Activated CD4-positive, alpha-beta T cell treated with anti-CD3 and anti-CD28 coated beads for 1 hour (primary cell): ENCODE data around the gene AUTS2.
"Not testable (repeated sequence)": the region's sequence is repeated elsewhere in the genome, so short reads cannot be mapped to it uniquely, and the experiment has no call there.

Source experiments
- DNase-seq: peaks from one replicate; pipeline ENCODE4 v3.0.0-alpha.2; 2020

AUTS2 gene

DNA sequence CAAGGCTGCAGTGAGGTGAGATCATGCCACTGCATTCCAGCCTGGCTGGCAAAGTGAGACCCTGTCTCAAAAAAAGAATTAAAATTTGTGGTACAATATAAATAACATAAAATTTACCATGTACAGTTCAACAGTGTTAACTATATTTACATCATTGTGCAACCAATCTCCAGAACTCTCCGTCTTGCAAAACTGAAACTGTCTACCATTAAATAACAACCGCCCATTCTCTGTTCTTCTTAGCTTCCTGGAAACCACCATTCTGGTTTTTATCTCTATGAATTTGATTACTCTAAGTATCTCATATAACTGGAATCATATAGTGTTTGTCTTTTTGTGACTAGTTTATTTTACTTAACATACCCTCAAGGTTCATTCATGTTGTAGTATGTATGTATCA lies 167.6 kb downstream of the AUTS2 start:
- DNase-seq, result no peak

GRCh38 chr7:69768986-69769595 lies 170.8 kb downstream of the AUTS2 start:
- no peak for DNase-seq

DNA sequence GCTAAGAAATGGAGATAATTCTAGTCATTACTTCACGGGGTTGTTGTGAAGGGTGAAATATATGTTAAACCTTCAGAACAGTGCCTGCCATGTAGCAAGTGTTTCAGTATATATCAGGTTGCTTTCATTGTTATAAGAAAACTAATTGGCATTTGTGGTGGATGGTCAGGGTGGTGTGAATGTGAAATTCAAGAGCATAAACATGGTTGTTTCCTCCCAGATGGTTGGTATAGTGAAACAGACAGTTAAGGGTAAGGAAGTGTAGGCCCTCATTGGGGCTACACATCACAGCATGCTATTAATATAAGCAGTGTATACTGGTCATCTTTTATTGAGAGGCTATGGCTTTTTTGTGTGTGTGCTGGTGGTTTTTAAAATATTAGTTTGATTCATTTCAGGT lies 171.6 kb downstream of the AUTS2 start:
- no peak for DNase-seq

GRCh38 chr7:69770613-69771012 lies 172.3 kb downstream of the AUTS2 start:
- DNase-seq, result no peak

GRCh38 chr7:69772718-69773436 lies 174.6 kb downstream of the AUTS2 start:
- no peak for DNase-seq

GRCh38 chr7:69773535-69774225 lies 175.4 kb downstream of the AUTS2 start:
- DNase-seq, result no peak

DNA sequence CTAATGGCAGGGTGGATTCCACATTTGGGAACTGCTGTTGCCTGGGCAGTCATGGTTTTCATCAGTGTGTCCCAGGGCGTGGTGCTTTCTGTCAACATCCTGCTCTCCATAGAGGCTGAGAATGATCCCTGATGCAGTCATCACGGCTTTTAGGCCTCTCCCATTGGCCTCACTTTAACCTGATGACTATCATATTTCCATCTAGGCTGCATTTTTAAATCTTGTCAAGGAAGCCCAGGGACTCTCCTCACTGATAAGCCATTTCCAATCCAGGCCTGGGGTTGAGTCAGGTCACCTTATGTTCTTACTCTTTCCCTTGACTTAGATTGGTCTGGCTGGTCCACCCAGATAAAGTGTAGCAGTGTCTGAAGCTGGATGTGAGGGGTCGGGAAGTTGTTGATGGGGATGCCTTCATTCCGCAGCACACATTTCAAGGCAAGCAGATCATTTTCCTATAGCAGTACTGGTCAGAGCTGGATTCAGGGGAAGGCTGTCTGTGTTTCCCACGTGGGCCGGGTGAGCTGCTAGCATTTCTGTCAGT lies 177.0 kb downstream of the AUTS2 start:
- no peak for DNase-seq

- DNase-seq, result no peak
These were observed 178.3 kb downstream of the AUTS2 start for GRCh38 chr7:69776611-69777010.

DNA sequence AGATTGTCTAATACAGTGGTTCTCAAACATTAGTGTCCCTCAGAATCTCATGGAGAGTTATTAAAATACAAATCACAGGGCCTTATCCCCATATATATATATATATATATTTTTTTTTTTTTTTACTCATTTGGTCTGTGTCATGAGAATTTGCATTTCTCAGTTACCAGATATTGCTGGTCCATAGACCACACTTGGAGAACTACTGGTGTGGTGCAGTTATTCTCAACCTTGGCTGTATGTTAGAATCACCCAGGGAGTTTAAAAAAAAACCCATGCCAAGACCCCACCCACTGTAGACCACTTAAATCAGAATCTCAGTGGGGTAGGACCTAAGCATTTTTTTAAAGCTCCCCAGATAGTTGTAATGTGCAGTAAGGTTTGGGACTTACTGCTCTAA lies 179.9 kb downstream of the AUTS2 start:
- no peak for DNase-seq

- DNase-seq, result no peak
These were observed 182.1 kb downstream of the AUTS2 start for GRCh38 chr7:69780379-69780778.

- no peak for DNase-seq
These were observed 183.2 kb downstream of the AUTS2 start for GRCh38 chr7:69781412-69781846.

DNA sequence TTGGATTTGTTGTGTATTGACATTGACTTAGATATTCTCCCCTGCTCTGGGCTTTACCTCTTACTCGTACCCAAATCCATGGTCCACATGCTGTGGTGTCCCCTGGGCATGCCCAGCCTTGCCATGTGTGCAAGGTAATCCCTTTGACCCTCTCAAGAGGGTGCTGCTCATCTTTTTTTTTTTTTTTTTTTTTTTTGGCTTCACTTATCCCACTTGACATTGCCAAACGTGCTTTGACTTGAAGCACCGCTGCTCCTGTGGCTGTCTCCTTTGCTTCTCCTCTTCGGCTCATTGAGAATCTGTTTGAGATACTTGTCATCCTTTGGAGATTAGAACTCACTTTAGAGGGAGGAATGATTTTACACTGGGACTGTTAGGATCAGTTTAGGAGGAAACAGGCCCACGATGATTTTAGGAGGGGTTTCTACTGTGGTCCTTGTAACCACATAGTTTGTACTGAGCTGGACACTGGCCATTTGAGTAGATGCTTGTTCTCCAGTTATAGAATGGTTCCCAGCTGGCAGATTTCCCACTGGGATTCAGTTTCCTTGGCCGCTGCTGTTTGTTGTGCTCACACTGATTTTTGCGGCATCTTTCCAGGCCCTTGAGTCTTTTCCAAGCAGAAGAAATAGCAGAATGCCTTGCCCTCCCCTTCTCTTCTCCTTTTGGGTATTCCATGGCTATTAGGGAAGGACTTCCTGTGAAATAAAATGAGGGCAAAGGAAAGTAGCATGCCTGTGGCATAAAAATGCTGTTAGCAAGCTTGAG lies 184.8 kb downstream of the AUTS2 start:
- no peak for DNase-seq

DNA sequence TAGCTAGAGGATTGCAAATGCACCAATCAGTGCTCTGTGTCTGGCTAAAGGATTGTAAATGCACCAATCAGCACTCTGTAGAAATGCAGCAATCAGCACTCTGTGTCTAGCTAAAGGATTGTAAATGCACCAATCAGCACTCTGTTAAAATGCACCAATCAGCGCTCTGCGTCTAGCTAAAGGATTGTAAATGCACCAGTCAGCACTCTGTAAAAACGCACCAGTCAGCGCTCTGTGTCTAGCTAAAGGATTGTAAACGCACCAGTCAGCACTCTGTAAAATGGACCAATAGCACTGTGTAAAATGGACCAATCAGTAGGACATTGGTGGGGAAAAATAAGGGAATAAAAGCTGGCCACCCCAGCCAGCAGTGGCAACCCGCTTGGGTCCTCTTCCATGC lies 187.9 kb downstream of the AUTS2 start:
- DNase-seq, result not testable (repeated sequence)

- DNase-seq, result no peak
These were observed 188.6 kb downstream of the AUTS2 start for GRCh38 chr7:69786730-69787395.

DNA sequence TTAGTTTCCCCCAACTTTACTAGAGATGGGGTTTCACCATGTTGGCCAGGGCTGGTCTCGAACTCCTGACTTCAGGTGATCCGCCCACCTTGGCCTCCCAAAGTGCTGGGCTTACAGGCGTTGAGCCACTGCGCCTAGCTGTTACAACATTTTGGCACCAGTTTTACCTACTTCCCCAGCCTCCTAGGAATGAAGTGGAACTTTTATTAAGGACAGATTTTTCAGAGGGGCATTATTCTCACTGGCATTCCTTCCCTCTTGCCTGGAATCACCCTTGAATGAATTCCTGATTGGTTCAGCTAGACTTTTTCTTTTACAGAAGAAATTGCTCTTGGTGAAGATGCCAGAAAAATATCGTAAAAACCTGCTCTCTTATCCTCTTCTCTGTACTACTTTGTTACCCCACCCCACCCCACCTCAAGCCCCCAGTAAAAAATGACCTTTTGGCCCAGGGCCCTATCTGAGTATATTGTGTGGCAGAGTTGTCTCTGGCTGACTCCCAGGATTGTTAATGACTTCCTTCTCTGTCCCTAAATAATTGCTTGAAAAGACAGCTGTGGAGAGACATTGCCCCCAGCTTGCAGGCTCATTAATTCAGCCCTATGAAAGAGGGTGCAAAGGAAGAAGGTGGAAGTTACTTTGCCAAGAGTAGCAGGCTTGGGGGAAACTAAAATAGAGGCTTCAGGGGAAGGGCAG lies 189.6 kb downstream of the AUTS2 start:
- DNase-seq, result no peak

GRCh38 chr7:69789563-69789962 lies 191.3 kb downstream of the AUTS2 start:
- no peak for DNase-seq

DNA sequence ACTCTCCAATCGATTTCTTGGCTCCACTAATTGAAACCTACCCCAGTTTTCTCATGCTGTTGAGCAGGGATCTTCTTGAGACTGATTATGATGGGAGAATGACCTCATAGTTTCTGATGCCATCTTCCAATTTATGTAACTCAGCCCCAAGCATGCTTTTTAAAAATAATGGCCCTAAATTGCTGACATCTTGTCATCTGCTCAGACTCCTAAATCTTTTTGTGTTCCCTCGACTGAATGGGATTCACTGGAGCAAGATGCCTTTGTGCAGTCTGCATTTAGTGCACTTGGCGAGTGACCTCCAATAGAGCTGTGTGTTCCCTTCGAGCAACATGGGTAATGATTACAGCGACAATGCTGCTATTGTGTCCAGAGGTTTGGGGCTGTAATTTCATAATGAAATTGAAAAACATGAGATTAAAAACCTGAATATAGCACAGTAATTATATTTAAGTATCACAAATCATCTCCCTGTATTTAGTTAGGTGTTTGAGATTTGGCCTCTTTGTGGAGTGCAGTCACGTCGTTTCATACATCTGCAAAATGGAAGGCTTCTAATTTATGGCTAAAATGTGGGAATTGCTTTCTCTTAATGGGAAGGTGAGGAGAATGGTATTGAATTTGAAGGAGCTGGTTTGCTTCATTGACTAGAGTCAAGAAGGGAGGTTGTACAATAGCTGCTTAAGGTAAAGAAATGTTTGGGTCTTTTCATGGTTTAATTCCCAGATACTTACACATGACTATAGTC lies 192.9 kb downstream of the AUTS2 start:
- DNase-seq, result no peak

- DNase-seq, result no peak
These were observed 193.5 kb downstream of the AUTS2 start for GRCh38 chr7:69791739-69792138.

DNA sequence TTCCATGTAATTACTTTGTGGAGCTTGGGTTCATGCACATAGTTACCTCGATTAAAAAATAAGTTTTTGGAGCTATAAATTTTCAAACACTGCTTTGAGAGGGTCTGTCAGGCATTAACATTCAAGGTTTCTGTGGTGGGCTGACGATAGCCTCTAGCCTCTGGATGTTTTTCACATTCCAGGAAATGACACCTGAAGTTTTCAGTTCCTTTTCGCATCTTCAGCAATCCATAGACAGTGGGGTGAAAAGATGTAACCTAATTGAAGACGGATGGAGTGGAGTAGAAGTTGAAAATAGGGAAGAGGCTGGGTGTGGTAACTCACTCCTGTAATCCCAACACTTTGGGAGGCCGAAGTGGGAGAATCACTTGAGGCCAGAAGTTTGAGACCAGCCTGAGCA lies 197.7 kb downstream of the AUTS2 start:
- no peak for DNase-seq

- DNase-seq, result no peak
These were observed 198.1 kb downstream of the AUTS2 start for GRCh38 chr7:69796416-69796815.

GRCh38 chr7:69799048-69799697 lies 200.9 kb downstream of the AUTS2 start:
- DNase-seq, result no peak
